Neural crest cell (in vitro differentiated cells): ENCODE measurements around the gene RAPGEF6. TPM values are rescaled to one million over a fixed set of nuclear protein-coding genes. Genes with fewer than 3 reads are reported as not detected.

Experiments used
- DNase-seq: peaks from one replicate; pipeline ENCODE4 v3.0.0; 2021; ENCODE audit warnings: low read depth, mixed read lengths, low spot score
- H3K27ac Mint-ChIP-seq: one replicate; pipeline ENCODE4 v1.8.0; 2021; ENCODE audit warnings: mild to moderate bottlenecking, mixed read lengths; ENCODE audit not compliant: unreplicated experiment
- H3K27me3 Mint-ChIP-seq: 2 replicates; pipeline ENCODE4 v1.8.0; 2021; ENCODE audit warnings: low read depth, mild to moderate bottlenecking, mixed read lengths
- H3K36me3 Mint-ChIP-seq: 2 replicates; pipeline ENCODE4 v1.8.0; 2021; ENCODE audit warnings: low read depth, mild to moderate bottlenecking, mixed read lengths
- H3K4me1 Mint-ChIP-seq: 2 replicates; pipeline ENCODE4 v1.8.0; 2021; ENCODE audit warnings: mixed read lengths
- H3K4me3 Mint-ChIP-seq: one replicate; pipeline ENCODE4 v1.8.0; 2021; ENCODE audit warnings: mild to moderate bottlenecking, mixed read lengths
- H3K9me3 Mint-ChIP-seq: 2 replicates; pipeline ENCODE4 v1.8.0; 2021; ENCODE audit warnings: mixed read lengths
- total RNA-seq: library from RNA; stranded (reverse); gene quantifications from 2 replicates; pipeline ENCODE4 v1.2.1, GENCODE V29; 2021
- TF ChIP-seq, protein P1 (sequence below): fragments of 200-600 bp; sonication (generic); conservative IDR thresholded peaks from 2 replicates; pipeline ENCODE4 v1.5.0; 2021; ENCODE audit warnings: antibody characterized with exemption, mild to moderate bottlenecking

Gene RAPGEF6
- total RNA-seq, 1 donor from 2014 or later, result 28.0 TPM

DNA sequence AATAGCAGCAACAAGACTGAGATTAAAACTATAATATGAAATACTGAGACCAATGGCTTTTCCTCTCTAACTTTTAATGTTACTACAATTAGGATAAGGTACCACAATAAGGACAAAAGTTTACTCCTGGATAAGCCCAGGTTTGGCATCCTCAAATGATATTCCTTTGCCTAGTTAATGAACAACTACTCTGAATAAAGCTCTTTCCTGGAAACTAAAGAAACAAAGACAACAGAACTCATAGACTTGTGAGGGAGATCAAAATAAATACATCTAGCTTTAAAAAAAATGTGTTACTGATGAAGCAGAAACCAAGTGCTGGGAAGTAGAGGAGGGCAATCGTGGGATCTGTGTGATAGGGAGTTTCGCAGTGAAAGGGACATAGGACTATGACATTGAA lies 19.3 kb upstream of the RAPGEF6 start:
- DNase-seq, result no peak

DNA sequence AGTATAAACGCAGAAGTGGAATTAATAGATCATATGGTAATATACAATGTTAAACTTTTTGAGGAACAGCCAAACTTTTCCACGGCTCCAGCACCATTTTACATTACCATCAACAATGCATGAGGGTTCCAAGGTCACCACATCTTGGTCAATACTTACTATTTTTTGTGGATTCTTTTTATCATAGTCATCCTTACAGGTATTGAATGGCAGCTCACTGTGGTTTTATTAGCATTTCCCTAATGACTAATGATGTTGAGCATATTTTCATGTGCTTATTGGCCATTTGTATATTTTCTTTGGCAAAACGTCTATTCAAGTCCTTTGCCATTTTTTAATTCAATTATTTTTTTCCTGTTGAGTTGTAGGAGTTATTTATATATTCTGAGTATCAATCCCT lies 14.1 kb upstream of the RAPGEF6 start:
- TF ChIP-seq, protein P1, sequence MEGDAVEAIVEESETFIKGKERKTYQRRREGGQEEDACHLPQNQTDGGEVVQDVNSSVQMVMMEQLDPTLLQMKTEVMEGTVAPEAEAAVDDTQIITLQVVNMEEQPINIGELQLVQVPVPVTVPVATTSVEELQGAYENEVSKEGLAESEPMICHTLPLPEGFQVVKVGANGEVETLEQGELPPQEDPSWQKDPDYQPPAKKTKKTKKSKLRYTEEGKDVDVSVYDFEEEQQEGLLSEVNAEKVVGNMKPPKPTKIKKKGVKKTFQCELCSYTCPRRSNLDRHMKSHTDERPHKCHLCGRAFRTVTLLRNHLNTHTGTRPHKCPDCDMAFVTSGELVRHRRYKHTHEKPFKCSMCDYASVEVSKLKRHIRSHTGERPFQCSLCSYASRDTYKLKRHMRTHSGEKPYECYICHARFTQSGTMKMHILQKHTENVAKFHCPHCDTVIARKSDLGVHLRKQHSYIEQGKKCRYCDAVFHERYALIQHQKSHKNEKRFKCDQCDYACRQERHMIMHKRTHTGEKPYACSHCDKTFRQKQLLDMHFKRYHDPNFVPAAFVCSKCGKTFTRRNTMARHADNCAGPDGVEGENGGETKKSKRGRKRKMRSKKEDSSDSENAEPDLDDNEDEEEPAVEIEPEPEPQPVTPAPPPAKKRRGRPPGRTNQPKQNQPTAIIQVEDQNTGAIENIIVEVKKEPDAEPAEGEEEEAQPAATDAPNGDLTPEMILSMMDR, result no peak
- Mint-ChIP-seq H3K36me3 (peaks cover 30% of the 10 kb centered on the region), H3K4me3 (no peak overlapping the region), H3K27me3 (no peaks in the 10 kb centered on the region), H3K4me1 (no peaks in the 10 kb centered on the region), H3K27ac (no peak overlapping the region), H3K9me3 (no peaks in the 10 kb centered on the region)
- DNase-seq, result no peak

More for the DNA sequence above, 19.3 kb upstream of the RAPGEF6 start:
- no peak overlapping the region for H3K27ac Mint-ChIP-seq
- TF ChIP-seq, protein P1, result no peak
- no peaks in the 10 kb centered on the region for H3K4me1 Mint-ChIP-seq
- H3K9me3 Mint-ChIP-seq, result peaks cover under 1% of the 10 kb centered on the region
- H3K27me3 Mint-ChIP-seq, result no peaks in the 10 kb centered on the region
- no peak overlapping the region for H3K4me3 Mint-ChIP-seq
- H3K36me3 Mint-ChIP-seq, result peaks cover 36% of the 10 kb centered on the region

DNA sequence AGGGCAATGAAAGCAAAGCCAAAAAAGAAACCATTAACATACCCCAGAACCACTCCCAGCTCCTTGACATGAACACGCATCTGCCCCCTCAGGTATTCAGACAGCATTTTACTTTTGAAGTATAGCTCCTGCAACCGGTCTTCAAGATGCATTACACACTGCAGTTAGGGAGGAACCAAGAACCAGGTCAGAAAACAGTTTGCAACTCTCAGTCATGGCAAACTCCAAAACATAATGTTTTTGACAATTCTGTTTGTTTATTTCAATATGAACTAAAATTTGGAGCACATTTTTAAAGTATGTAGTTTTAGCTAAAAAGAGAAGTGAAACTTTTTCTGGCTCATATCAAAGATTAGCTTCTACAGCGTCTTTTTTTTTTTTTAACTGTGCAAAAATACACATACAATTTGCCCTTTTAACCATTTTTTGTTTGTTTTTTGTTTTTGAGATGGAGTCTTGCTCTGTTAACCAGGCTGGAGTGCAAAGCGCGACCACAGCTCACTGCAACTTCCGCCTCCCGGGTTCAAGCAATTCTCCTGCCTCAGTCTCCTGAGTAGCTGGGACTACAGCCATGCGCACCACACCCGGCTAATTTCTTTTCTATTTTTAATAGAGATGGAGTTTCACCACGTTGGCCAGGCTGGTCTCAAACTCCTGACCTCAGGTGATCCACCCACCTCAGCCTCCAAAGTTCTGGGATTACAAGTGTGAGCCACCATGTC lies 12.2 kb upstream of the RAPGEF6 start:
- Mint-ChIP-seq H3K36me3 (peaks cover 25% of the 10 kb centered on the region), H3K27me3 (no peaks in the 10 kb centered on the region), H3K9me3 (no peaks in the 10 kb centered on the region), H3K4me3 (no peak overlapping the region), H3K27ac (no peak overlapping the region), H3K4me1 (no peaks in the 10 kb centered on the region)
- no peak for DNase-seq
- TF ChIP-seq, protein P1, result no peak

DNA sequence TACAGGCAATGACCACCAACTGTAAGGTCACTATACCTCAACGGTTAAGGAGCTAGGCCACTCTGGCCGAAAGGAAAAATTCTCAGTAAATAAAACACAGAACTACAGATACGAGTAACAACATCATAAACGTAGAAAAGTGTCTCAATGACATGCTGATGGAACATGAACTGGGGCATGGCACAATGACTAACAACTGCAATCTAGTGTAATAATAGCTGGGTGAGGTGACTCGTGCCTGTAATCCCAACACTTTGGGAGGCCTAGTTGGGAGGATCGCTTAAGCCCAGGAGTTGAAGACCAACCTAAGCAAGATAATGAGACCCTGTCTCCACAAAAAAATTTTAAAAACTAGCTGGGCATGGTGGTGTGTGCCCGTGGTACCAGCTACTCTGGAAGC lies 9.8 kb upstream of the RAPGEF6 start:
- no peak overlapping the region for H3K27ac Mint-ChIP-seq
- no peak overlapping the region for H3K4me3 Mint-ChIP-seq
- H3K4me1 Mint-ChIP-seq, result no peaks in the 10 kb centered on the region
- no peaks in the 10 kb centered on the region for H3K27me3 Mint-ChIP-seq
- peaks cover 10% of the 10 kb centered on the region for H3K36me3 Mint-ChIP-seq
- TF ChIP-seq, protein P1, result no peak
- no peak for DNase-seq
- no peaks in the 10 kb centered on the region for H3K9me3 Mint-ChIP-seq

DNA sequence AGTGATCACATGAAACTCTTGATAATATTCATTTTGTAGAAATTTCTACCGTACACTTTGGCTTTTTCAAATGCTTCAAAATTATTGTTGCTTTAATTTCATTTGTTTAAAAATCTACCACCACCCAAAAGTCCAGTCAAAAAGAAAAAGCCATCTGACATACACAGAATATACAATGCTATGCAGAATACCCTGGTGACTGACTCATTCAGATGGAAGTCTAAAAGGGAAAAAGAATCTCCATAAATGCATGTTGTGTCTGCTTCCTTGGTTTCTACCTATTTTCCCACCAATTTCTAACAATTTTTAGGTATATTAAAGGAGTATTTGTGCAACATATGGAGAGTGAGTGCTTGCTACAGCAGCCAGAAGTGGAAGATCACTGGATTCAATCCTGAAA lies 9.3 kb upstream of the RAPGEF6 start:
- Mint-ChIP-seq H3K4me1 (no peaks in the 10 kb centered on the region), H3K36me3 (peaks cover 7% of the 10 kb centered on the region), H3K9me3 (no peaks in the 10 kb centered on the region), H3K27ac (no peak overlapping the region), H3K27me3 (no peaks in the 10 kb centered on the region), H3K4me3 (no peak overlapping the region)
- TF ChIP-seq, protein P1, result no peak
- DNase-seq, result no peak
